OCI-LY7 (cell line): Measurements from ENCODE around the gene CWC22. TPM values are rescaled to one million over a fixed set of nuclear protein-coding genes. Genes with fewer than 3 reads are reported as not detected.

Source experiments
- BruUV-seq: library from RNA; stranded (reverse); fragments of 400-500 nt; replicated peaks from 2 replicates; lab custom pipeline; 2021; lab: Mats Ljungman, UMichigan
- CTCF ChIA-PET: fragments of 300-600 bp; sonication (Branson Sonifier 250); formaldehyde crosslinking; loops from one replicate; lab custom pipeline; 2022; ENCODE audit warnings: antibody characterized with exemption; ENCODE audit not compliant: unreplicated experiment; lab: Charles Lee
- POLR2A ChIA-PET: fragments of 300-600 bp; sonication (Branson Sonifier 250); formaldehyde crosslinking; loops from one replicate; lab custom pipeline; 2022; ENCODE audit warnings: antibody characterized with exemption; lab: Charles Lee
- DNase-seq: peaks from one replicate; pipeline ENCODE4 v3.0.0-alpha.2; 2015; ENCODE audit warnings: low spot score
- H2AFZ ChIP-seq: fragments of 200-600 bp; sonication (generic), shearing (Covaris generic); 2 replicates; pipeline ENCODE4 v1.6.1; 2014; ENCODE audit warnings: mild to moderate bottlenecking, antibody characterized with exemption, low read length, moderate library complexity
- H3K27ac ChIP-seq: fragments of 200-600 bp; sonication (generic); 2 replicates; pipeline ENCODE4 v1.5.1; 2014; ENCODE audit warnings: mixed run types, low read depth, mild to moderate bottlenecking, moderate library complexity, low read length, inconsistent platforms; ENCODE audit not compliant: poor library complexity, severe bottlenecking
- H3K36me3 ChIP-seq: fragments of 200-600 bp; sonication (generic); 2 replicates; pipeline ENCODE4 v1.6.1; 2014; ENCODE audit warnings: mild to moderate bottlenecking, antibody characterized with exemption, low read length, moderate library complexity, mixed read lengths; ENCODE audit not compliant: insufficient read depth
- H3K4me1 ChIP-seq: fragments of 200-600 bp; sonication (generic); 2 replicates; pipeline ENCODE4 v1.5.1; 2014; ENCODE audit warnings: mild to moderate bottlenecking, low read length; ENCODE audit not compliant: insufficient read depth, poor library complexity, severe bottlenecking
- H3K4me2 ChIP-seq: fragments of 200-600 bp; sonication (generic); 2 replicates; pipeline ENCODE4 v1.6.1; 2014; ENCODE audit warnings: mild to moderate bottlenecking, low read length
- H3K4me3 ChIP-seq: fragments of 200-600 bp; sonication (generic); 2 replicates; pipeline ENCODE4 v1.5.1; 2014; ENCODE audit warnings: mild to moderate bottlenecking, low read depth, low read length; ENCODE audit not compliant: poor library complexity, severe bottlenecking
- H3K79me2 ChIP-seq: fragments of 200-600 bp; sonication (generic); 2 replicates; pipeline ENCODE4 v1.6.1; 2016; ENCODE audit warnings: low read depth, mild to moderate bottlenecking, low read length, moderate library complexity, mixed read lengths; ENCODE audit not compliant: insufficient read depth
- H3K9me2 ChIP-seq: fragments of 200-600 bp; sonication (generic); 2 replicates; pipeline ENCODE4 v1.6.1; 2016; ENCODE audit warnings: mild to moderate bottlenecking, low read length, mixed read lengths; ENCODE audit not compliant: insufficient read depth
- H3K9me3 ChIP-seq: fragments of 200-600 bp; sonication (generic); 2 replicates; pipeline ENCODE4 v1.6.1; 2014; ENCODE audit warnings: mild to moderate bottlenecking, mixed run types, low read length, mixed read lengths
- H4K20me1 ChIP-seq: fragments of 200-600 bp; sonication (generic); 2 replicates; pipeline ENCODE4 v1.6.1; 2014; ENCODE audit warnings: mild to moderate bottlenecking, antibody characterized with exemption, low read length, moderate library complexity, mixed read lengths; ENCODE audit not compliant: insufficient read depth
- EZH2phosphoT487 ChIP-seq: fragments of 200-600 bp; sonication (generic); IDR thresholded peaks from 2 replicates; pipeline ENCODE4 v1.6.1; 2018; ENCODE audit warnings: low read depth, borderline replicate concordance, mild to moderate bottlenecking, mixed run types, antibody characterized with exemption, low read length, moderate library complexity, mixed read lengths
- intact Hi-C: fragments of 100-400 bp; cut with micrococcal nuclease; formaldehyde crosslinking; loops from one replicate; pipeline ENCODE4 v1.10.0; 2022; ENCODE audit not compliant: unreplicated experiment
- total RNA-seq, 2 experiments: library from RNA; depleted of rRNA in 1 of 2; stranded (reverse); fragments of >200 nt in 1 of 2; shearing (Covaris generic) in 1 of 2; gene quantifications; 2 replicates each; pipeline ENCODE4 v1.2.3, GENCODE V29; 2014 to 2022
- TF ChIP-seq, protein P1 (sequence below): fragments of 200-600 bp; sonication (generic); conservative IDR thresholded peaks from 2 replicates; pipeline ENCODE4 v1.5.1; 2014; ENCODE audit warnings: mild to moderate bottlenecking, antibody characterized with exemption, low read length, moderate library complexity, mixed read lengths

Gene CWC22
- total RNA-seq, 2 experiments from 2014 or later: 11.6 to 20.0 TPM

DNA sequence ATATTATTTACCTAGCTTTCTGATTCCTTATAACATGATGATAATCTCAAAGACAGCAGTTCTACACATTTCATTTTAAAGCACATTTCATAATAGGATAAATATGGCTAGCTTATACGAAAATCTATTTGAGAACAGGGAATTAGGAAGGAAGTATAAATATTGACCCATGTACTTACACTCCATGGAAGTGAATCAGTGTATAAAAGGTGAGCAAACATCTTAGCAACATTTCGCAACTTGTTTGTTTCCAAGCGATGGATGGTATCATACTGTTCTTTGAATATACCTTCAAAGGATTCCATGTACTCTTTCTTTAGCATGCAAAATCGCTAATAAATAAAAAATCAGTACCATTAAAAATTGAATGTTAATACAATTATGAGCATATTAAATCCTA, 53.1 kb downstream of the CWC22 start:
- Histone ChIP-seq H3K4me3 (no peak overlapping the region), H3K9me3 (no peaks in the 10 kb centered on the region), H3K79me2 (no peaks in the 10 kb centered on the region), H3K9me2 (no peaks in the 10 kb centered on the region), H3K4me1 (no peaks in the 10 kb centered on the region), H2AFZ (no peak overlapping the region), H3K4me2 (no peak overlapping the region), H3K36me3 (peaks cover 70% of the 10 kb centered on the region), H4K20me1 (no peaks in the 10 kb centered on the region), H3K27ac (no peak overlapping the region)
- ChIA-PET POLR2A (interaction anchor here (1.0 to 1.7 kb wide), 3 partner anchors 17 to 112 kb away, joined by 3 read pairs; no protein-coding TSS in a partner anchor), CTCF (no interaction called here)
- BruUV-seq: no TSS peak
- no peak for DNase-seq
- intact Hi-C loops: no loop called here
- TF ChIP-seq, protein P1, sequence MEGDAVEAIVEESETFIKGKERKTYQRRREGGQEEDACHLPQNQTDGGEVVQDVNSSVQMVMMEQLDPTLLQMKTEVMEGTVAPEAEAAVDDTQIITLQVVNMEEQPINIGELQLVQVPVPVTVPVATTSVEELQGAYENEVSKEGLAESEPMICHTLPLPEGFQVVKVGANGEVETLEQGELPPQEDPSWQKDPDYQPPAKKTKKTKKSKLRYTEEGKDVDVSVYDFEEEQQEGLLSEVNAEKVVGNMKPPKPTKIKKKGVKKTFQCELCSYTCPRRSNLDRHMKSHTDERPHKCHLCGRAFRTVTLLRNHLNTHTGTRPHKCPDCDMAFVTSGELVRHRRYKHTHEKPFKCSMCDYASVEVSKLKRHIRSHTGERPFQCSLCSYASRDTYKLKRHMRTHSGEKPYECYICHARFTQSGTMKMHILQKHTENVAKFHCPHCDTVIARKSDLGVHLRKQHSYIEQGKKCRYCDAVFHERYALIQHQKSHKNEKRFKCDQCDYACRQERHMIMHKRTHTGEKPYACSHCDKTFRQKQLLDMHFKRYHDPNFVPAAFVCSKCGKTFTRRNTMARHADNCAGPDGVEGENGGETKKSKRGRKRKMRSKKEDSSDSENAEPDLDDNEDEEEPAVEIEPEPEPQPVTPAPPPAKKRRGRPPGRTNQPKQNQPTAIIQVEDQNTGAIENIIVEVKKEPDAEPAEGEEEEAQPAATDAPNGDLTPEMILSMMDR: no peak
- no peak for TF ChIP-seq EZH2phosphoT487

DNA sequence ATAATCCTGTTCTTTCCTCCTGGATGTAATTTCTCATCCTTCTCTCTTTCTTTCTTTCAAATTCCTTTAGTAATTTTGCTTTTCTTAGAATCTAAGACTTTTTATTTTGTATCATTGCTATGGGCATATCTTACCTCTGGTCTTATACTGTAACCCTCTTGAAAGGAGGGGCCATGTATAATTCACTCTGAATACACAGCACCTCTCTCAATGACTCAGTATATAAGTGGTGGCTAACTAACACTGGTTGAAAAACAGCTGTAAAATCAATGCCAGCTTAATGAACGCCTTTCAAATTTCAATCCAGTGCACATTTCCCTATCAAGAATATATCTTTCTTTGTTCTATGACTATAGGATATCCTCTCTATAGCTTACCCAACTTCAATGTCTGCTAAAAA, 53.7 kb downstream of the CWC22 start:
- ChIA-PET POLR2A (interaction anchor here (0.6 to 1.7 kb wide), 6 partner anchors 17 to 267 kb away, joined by 3 read pairs; no protein-coding TSS in a partner anchor), CTCF (no interaction called here)
- TF ChIP-seq, protein P1: no peak
- TF ChIP-seq EZH2phosphoT487: no peak
- H3K4me3 ChIP-seq: no peak overlapping the region
- peaks cover 73% of the 10 kb centered on the region for H3K36me3 ChIP-seq
- H3K27ac ChIP-seq: no peak overlapping the region
- no peaks in the 10 kb centered on the region for H3K79me2 ChIP-seq
- no peaks in the 10 kb centered on the region for H4K20me1 ChIP-seq
- no peak overlapping the region for H3K4me2 ChIP-seq
- no peaks in the 10 kb centered on the region for H3K9me3 ChIP-seq
- no peaks in the 10 kb centered on the region for H3K4me1 ChIP-seq
- no peak overlapping the region for H2AFZ ChIP-seq
- BruUV-seq: no TSS peak
- no peak for DNase-seq
- intact Hi-C loops: no loop called here
- H3K9me2 ChIP-seq: no peaks in the 10 kb centered on the region

- no peak for DNase-seq
- TF ChIP-seq EZH2phosphoT487: no peak
- TF ChIP-seq, protein P1: no peak
- H3K4me3 ChIP-seq: no peak overlapping the region
- ChIA-PET POLR2A (interaction anchor here (0.7 to 1.0 kb wide), 3 partner anchors 23 to 266 kb away, joined by 3 read pairs; no protein-coding TSS in a partner anchor), CTCF (no interaction called here)
- no peaks in the 10 kb centered on the region for H3K9me2 ChIP-seq
- no peak overlapping the region for H3K4me2 ChIP-seq
- no peaks in the 10 kb centered on the region for H3K9me3 ChIP-seq
- intact Hi-C loops: no loop called here
- peaks cover 75% of the 10 kb centered on the region for H3K36me3 ChIP-seq
- no peaks in the 10 kb centered on the region for H3K4me1 ChIP-seq
- no TSS peak for BruUV-seq
- H4K20me1 ChIP-seq: no peaks in the 10 kb centered on the region
- H3K79me2 ChIP-seq: no peaks in the 10 kb centered on the region
- H3K27ac ChIP-seq: no peak overlapping the region
- H2AFZ ChIP-seq: no peak overlapping the region
Observed at GRCh38 chr2:179952658-179953057, 54.4 kb downstream of the CWC22 start.
